Breast epithelium (tissue), 4 donors: Measurements from ENCODE around the gene CNIH4. TPM values are rescaled to one million over a fixed set of nuclear protein-coding genes. Genes with fewer than 3 reads are reported as not detected.
A peak's percentile ranks its signal among the peaks of the same experiment; 100 is the strongest.

ENCODE experiments used
- DNase-seq, 2 donors: peaks; one replicate each; pipeline ENCODE4 v3.0.0-alpha.2; 2019; ENCODE audit warnings: low spot score in 2 of 2
- H3K27ac ChIP-seq, 2 donors: fragments of 200-600 bp; sonication (generic) in 1 of 2; one replicate each; pipeline ENCODE4 v1.5.1; 2016 to 2019; ENCODE audit warnings: mild to moderate bottlenecking in 1 of 2
- H3K27me3 ChIP-seq, 2 donors: fragments of 200-600 bp; sonication (generic) in 1 of 2; one replicate each; pipeline versions ENCODE4 v1.5.1 to v1.6.0; 2017 to 2019; ENCODE audit warnings: control low read depth in 1 of 2, mild to moderate bottlenecking in 1 of 2
- H3K36me3 ChIP-seq: fragments of 200-600 bp; one replicate; pipeline ENCODE4 v1.5.1; 2019
- H3K4me1 ChIP-seq, 2 donors: fragments of 200-600 bp; sonication (generic); one replicate each; pipeline ENCODE4 v1.5.1; 2016 to 2019; ENCODE audit warnings: control low read depth in 1 of 2
- H3K4me3 ChIP-seq, 3 donors: fragments of 200-600 bp; sonication (generic); 1 replicate in 2 of 3; 2 replicates in 1 of 3; pipeline ENCODE4 v1.5.1; 2016 to 2019; ENCODE audit warnings: mild to moderate bottlenecking in 3 of 3, moderate library complexity in 2 of 3
- H3K9me3 ChIP-seq, 2 donors: fragments of 200-600 bp; sonication (generic) in 1 of 2; one replicate each; pipeline ENCODE4 v1.5.1; 2016 to 2019; ENCODE audit warnings: control low read depth in 1 of 2
- POLR2A ChIP-seq: fragments of 450-650 bp; IDR thresholded peaks from one replicate; pipeline ENCODE4 v1.6.1; 2016; ENCODE audit warnings: antibody characterized with exemption, mild to moderate bottlenecking, moderate library complexity
- POLR2AphosphoS5 ChIP-seq, 3 donors: sonication (generic); formaldehyde crosslinking; IDR thresholded peaks; one replicate each; pipeline ENCODE4 v1.6.1; 2017; ENCODE audit warnings: antibody characterized with exemption in 3 of 3
- intact Hi-C: fragments of 100-400 bp; cut with DNase I; formaldehyde crosslinking; loops from one replicate; pipeline ENCODE4 v1.15.1; 2023; ENCODE audit warnings: low total_unique reads
- total RNA-seq, 3 donors: library from RNA; depleted of rRNA; stranded (reverse); fragments of >200 nt; gene quantifications; one replicate each; pipeline ENCODE4 v1.1.0, GENCODE V29; 2016
- TF ChIP-seq, protein P1 (sequence below), 3 donors: fragments of 450-650 bp; IDR thresholded peaks; one replicate each; pipeline ENCODE4 v1.5.1; 2016 to 2017; ENCODE audit warnings: antibody characterized with exemption in 3 of 3, mild to moderate bottlenecking in 3 of 3, moderate library complexity in 3 of 3

Gene CNIH4
- total RNA-seq, 3 donors from 2014 or later: 42.9 to 54.1 (median 43.3) TPM

GRCh38 chr1:224331326-224331725 lies 25.4 kb upstream of the CNIH4 start:
- Histone ChIP-seq H3K27me3 (no peaks in the 10 kb centered on the region), H3K9me3 (no peaks in the 10 kb centered on the region), H3K4me1 (no peaks in the 10 kb centered on the region), H3K27ac (no peak overlapping the region), H3K4me3 (no peak overlapping the region), H3K36me3 (no peaks in the 10 kb centered on the region)
- TF ChIP-seq, protein P1, sequence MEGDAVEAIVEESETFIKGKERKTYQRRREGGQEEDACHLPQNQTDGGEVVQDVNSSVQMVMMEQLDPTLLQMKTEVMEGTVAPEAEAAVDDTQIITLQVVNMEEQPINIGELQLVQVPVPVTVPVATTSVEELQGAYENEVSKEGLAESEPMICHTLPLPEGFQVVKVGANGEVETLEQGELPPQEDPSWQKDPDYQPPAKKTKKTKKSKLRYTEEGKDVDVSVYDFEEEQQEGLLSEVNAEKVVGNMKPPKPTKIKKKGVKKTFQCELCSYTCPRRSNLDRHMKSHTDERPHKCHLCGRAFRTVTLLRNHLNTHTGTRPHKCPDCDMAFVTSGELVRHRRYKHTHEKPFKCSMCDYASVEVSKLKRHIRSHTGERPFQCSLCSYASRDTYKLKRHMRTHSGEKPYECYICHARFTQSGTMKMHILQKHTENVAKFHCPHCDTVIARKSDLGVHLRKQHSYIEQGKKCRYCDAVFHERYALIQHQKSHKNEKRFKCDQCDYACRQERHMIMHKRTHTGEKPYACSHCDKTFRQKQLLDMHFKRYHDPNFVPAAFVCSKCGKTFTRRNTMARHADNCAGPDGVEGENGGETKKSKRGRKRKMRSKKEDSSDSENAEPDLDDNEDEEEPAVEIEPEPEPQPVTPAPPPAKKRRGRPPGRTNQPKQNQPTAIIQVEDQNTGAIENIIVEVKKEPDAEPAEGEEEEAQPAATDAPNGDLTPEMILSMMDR (IDR thresholded peaks at IDR 0.05): no peak
- TF ChIP-seq POLR2A (no peak), POLR2AphosphoS5 (IDR thresholded peaks at IDR 0.05) (no peak)
- intact Hi-C loops: no loop called here
- DNase-seq: no peak

DNA sequence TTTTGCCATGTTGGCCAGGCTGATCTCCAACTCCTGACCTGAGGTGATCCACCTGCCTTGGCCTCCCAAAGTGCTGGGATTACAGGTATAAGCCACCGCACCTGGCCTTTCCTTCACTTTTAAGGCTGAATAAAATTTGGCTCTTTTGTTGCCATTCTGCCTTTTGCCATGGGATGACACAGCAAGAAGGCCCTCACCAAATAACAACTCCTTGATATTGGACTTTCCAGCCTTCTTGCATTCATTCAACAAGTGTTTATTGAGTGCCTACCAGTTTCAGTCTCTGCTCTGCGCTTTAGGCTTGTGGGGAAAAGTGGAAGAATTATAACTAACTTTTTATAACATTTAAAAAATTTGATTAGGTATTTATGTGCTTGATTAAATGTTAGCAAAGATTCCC lies 24.9 kb upstream of the CNIH4 start:
- H3K9me3 ChIP-seq: no peaks in the 10 kb centered on the region
- no peaks in the 10 kb centered on the region for H3K36me3 ChIP-seq
- H3K27ac ChIP-seq: no peak overlapping the region
- no peaks in the 10 kb centered on the region for H3K4me1 ChIP-seq
- no peaks in the 10 kb centered on the region for H3K27me3 ChIP-seq
- DNase-seq: no peak
- intact Hi-C loops: no loop called here
- H3K4me3 ChIP-seq: no peak overlapping the region
- TF ChIP-seq, protein P1 (IDR thresholded peaks at IDR 0.05): no peak
- no peak for TF ChIP-seq POLR2A

- no peak overlapping the region for H3K27ac ChIP-seq
- no peaks in the 10 kb centered on the region for H3K4me1 ChIP-seq
- no peak for DNase-seq
- TF ChIP-seq, protein P1 (IDR thresholded peaks at IDR 0.05): peak; percentile 55 to 78 (median 69)
- no peak for TF ChIP-seq POLR2A
- intact Hi-C loops: no loop called here
- no peaks in the 10 kb centered on the region for H3K36me3 ChIP-seq
- H3K27me3 ChIP-seq: no peaks in the 10 kb centered on the region
- H3K9me3 ChIP-seq: no peaks in the 10 kb centered on the region
- H3K4me3 ChIP-seq: no peak overlapping the region
Measured at GRCh38 chr1:224333309-224333926, 23.3 kb upstream of the CNIH4 start.

- Histone ChIP-seq H3K27me3 (no peaks in the 10 kb centered on the region), H3K4me3 (no peak overlapping the region), H3K27ac (no peak overlapping the region), H3K36me3 (no peaks in the 10 kb centered on the region), H3K4me1 (no peaks in the 10 kb centered on the region), H3K9me3 (no peaks in the 10 kb centered on the region)
- intact Hi-C loops: no loop called here
- DNase-seq: no peak
- TF ChIP-seq POLR2A (no peak), POLR2AphosphoS5 (IDR thresholded peaks at IDR 0.05) (no peak)
- TF ChIP-seq, protein P1 (IDR thresholded peaks at IDR 0.05): no peak
Measured at GRCh38 chr1:224333939-224334786, 22.5 kb upstream of the CNIH4 start.

GRCh38 chr1:224338150-224338838 lies 18.4 kb upstream of the CNIH4 start:
- TF ChIP-seq POLR2AphosphoS5 (IDR thresholded peaks at IDR 0.05) (no peak), POLR2A (no peak)
- TF ChIP-seq, protein P1 (IDR thresholded peaks at IDR 0.05): no peak
- Histone ChIP-seq H3K4me1 (no peaks in the 10 kb centered on the region), H3K9me3 (peaks cover 3 to 4% of the 10 kb centered on the region in 2 donors), H3K4me3 (no peak overlapping the region), H3K27ac (no peak overlapping the region), H3K27me3 (no peaks in the 10 kb centered on the region), H3K36me3 (no peaks in the 10 kb centered on the region)
- no peak for DNase-seq
- intact Hi-C loops: no loop called here
